Left ventricle myocardium inferior (tissue), 1 donor: ENCODE results near the gene CTDSP1. TPM values are rescaled to one million over a fixed set of nuclear protein-coding genes. Genes with fewer than 3 reads are reported as not detected.

ENCODE experiments used
- DNase-seq: peaks from one replicate; pipeline ENCODE4 v3.0.0-alpha.2; 2020
- H3K27ac ChIP-seq: fragments of 200-600 bp; replicated peaks from 2 replicates; pipeline ENCODE4 v1.8.0; 2021
- H3K27me3 ChIP-seq: fragments of 200-600 bp; 2 replicates; pipeline ENCODE4 v1.8.0; 2021; ENCODE audit warnings: low read depth
- H3K36me3 ChIP-seq: fragments of 200-600 bp; 2 replicates; pipeline ENCODE4 v1.8.0; 2021
- H3K4me1 ChIP-seq: fragments of 200-600 bp; 2 replicates; pipeline ENCODE4 v1.8.0; 2021
- H3K4me3 ChIP-seq: fragments of 200-600 bp; 2 replicates; pipeline ENCODE4 v1.8.0; 2021; ENCODE audit warnings: mild to moderate bottlenecking, moderate library complexity
- H3K9me3 ChIP-seq: fragments of 200-600 bp; replicated peaks from 2 replicates; pipeline ENCODE4 v1.8.0; 2021
- CTCF ChIP-seq: fragments of 200-600 bp; IDR thresholded peaks from 2 replicates; pipeline ENCODE4 v1.8.0; 2021; ENCODE audit warnings: antibody characterized with exemption, mild to moderate bottlenecking, borderline replicate concordance
- intact Hi-C: fragments of 100-400 bp; cut with micrococcal nuclease; formaldehyde crosslinking; loops from one replicate; pipeline ENCODE4 v1.11.0; 2022
- total RNA-seq: library from RNA; stranded (reverse); fragmentation: NEBNext Ultra II Directional; extraction: Animal tissue kit (Norgen Biotek cat#: 25700); gene quantifications from one replicate; pipeline ENCODE4 v1.2.1, GENCODE V29; 2021
- donor health status: DM: no; HTN: yes; CAD: no; lungs with severe emphysema.

Gene CTDSP1
- total RNA-seq, 1 donor from 2014 or later = 81.5 TPM

DNA sequence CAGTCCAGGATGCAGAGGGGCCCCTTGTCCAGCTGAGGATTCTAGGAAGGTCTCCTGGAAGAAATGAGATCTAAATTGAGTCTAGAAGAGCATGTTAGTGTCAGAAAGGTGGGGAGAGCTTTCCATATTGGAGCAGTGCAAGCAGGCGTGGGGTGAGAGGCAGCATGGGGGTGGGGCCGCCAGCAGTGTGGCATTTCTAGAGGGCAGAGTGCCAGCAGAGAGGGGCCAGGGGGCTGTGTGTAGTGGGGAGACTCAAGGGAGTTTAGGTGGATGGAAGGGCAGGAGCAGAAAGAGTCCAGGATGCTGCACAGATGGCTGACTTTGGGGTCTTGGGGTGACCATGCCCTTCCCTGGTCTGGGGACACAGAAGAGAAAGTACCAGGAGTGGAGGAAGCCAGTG, 21.4 kb downstream of the CTDSP1 start:
- DNase-seq = no peak
- H3K4me1 ChIP-seq = no peaks in the 10 kb centered on the region
- TF ChIP-seq CTCF = no peak

GRCh38 chr2:218422403-218423086, 22.9 kb downstream of the CTDSP1 start:
- Histone ChIP-seq H3K27ac (no peak overlapping the region), H3K9me3 (no peaks in the 10 kb centered on the region), H3K36me3 (no peaks in the 10 kb centered on the region), H3K27me3 (no peaks in the 10 kb centered on the region), H3K4me3 (no peak overlapping the region), H3K4me1 (no peaks in the 10 kb centered on the region)
- intact Hi-C loops = no loop called here
- DNase-seq = no peak
- TF ChIP-seq CTCF = no peak

More for the DNA sequence above, 21.4 kb downstream of the CTDSP1 start:
- Histone ChIP-seq H3K27me3 (no peaks in the 10 kb centered on the region), H3K9me3 (no peaks in the 10 kb centered on the region), H3K36me3 (no peaks in the 10 kb centered on the region), H3K27ac (no peak overlapping the region), H3K4me3 (no peak overlapping the region)
- intact Hi-C loops = no loop called here

DNA sequence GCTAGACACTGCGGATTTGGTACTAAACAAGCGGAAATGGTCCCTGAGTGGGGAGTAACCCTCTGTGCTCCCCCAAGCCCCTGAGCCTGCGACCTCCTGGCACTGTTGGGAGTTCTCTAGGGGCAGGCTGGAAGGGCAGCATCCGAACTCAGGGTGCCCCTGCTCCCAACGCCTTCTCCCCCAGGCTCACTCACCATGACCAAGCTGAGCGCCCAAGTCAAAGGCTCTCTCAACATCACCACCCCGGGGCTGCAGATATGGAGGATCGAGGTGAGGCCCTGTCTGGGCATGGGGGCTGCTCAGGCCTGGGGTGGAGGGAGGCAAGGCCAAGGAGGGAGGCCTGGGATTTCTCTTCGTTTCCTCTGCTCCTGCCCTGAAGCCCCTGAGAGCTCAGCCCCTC, 23.9 kb downstream of the CTDSP1 start:
- Histone ChIP-seq H3K9me3 (no peaks in the 10 kb centered on the region), H3K4me1 (no peaks in the 10 kb centered on the region), H3K27ac (no peak overlapping the region), H3K27me3 (no peaks in the 10 kb centered on the region), H3K4me3 (no peak overlapping the region), H3K36me3 (no peaks in the 10 kb centered on the region)
- intact Hi-C loops = no loop called here
- DNase-seq = no peak
- no peak for TF ChIP-seq CTCF

DNA sequence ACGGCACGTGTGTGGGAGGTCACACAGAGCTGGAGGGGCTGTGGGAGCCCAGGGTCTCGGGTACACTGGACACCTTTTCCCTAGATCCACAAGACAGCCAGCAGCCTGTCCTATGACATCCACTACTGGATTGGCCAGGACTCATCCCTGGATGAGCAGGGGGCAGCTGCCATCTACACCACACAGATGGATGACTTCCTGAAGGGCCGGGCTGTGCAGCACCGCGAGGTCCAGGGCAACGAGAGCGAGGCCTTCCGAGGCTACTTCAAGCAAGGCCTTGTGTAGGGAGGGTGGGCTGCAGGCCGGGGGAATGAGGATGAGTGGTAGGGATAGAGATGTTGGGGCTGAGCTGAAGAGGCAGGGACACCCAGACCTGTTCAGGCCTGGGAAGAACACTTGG, 25.9 kb downstream of the CTDSP1 start:
- TF ChIP-seq CTCF = no peak
- H3K9me3 ChIP-seq = no peaks in the 10 kb centered on the region
- H3K27me3 ChIP-seq = no peaks in the 10 kb centered on the region
- no peak overlapping the region for H3K4me3 ChIP-seq
- no peak overlapping the region for H3K27ac ChIP-seq
- H3K36me3 ChIP-seq = no peaks in the 10 kb centered on the region
- DNase-seq = no peak
- intact Hi-C loops = no loop called here
- H3K4me1 ChIP-seq = no peaks in the 10 kb centered on the region

DNA sequence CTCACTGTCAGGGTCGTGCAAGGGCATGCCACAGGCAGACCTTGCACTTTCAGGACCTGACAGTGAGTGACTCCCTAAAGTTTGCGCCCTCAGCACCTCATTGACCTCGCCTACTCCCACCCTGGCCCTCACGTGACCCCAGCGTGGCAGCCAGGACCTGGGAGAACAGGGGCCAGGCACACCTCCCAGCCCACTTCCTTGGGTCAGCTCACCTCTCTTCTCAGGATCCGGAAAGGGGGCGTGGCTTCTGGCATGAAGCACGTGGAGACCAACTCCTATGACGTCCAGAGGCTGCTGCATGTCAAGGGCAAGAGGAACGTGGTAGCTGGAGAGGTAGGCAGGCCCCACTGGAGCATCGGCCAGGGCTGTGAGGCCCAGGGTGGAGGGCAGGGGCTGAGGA, 28.1 kb downstream of the CTDSP1 start:
- Histone ChIP-seq H3K4me1 (no peaks in the 10 kb centered on the region), H3K27ac (no peak overlapping the region), H3K4me3 (no peak overlapping the region), H3K36me3 (no peaks in the 10 kb centered on the region), H3K27me3 (no peaks in the 10 kb centered on the region), H3K9me3 (no peaks in the 10 kb centered on the region)
- no peak for TF ChIP-seq CTCF
- DNase-seq = no peak
- intact Hi-C loops = no loop called here
